IMR-90 (cell line): ENCODE results near the gene KRTAP10-9. TPM values are rescaled to one million over a fixed set of nuclear protein-coding genes. Genes with fewer than 3 reads are reported as not detected.

Experiments used
- ATAC-seq: fragments of 200-7000 bp; cut with Tn5 transposase; 2 replicates; pipeline ENCODE4 v1.9.1; 2020; ENCODE audit warnings: low read depth, mild to moderate bottlenecking, moderate library complexity
- BruUV-seq: library from RNA; stranded (reverse); fragments of 400-500 nt; replicated peaks from 2 replicates; lab custom pipeline; 2021; lab: Mats Ljungman, UMichigan
- CTCF ChIA-PET: fragments of 300-600 bp; formaldehyde crosslinking; extraction: SDS; loops from one replicate; lab custom pipeline; 2021; ENCODE audit warnings: antibody characterized with exemption; lab: Yijun Ruan, JAX
- POLR2A ChIA-PET: fragments of 300-600 bp; sonication (Branson Sonifier 250); formaldehyde crosslinking; loops from one replicate; lab custom pipeline; 2022; ENCODE audit warnings: antibody characterized with exemption; ENCODE audit not compliant: unreplicated experiment; lab: Charles Lee
- DNase-seq: peaks from one replicate; pipeline ENCODE4 v3.0.0; 2013
- H2AFZ ChIP-seq: replicated peaks from 2 replicates; pipeline ENCODE3; 2013; ENCODE audit warnings: low read length, mild to moderate bottlenecking; ENCODE audit not compliant: poor library complexity
- H2AK5ac ChIP-seq: 2 replicates; pipeline ENCODE4 v1.6.1; 2013; ENCODE audit warnings: low read depth, low read length, inconsistent platforms
- H2AK9ac ChIP-seq: replicated peaks from 2 replicates; pipeline ENCODE3; 2013; ENCODE audit warnings: mild to moderate bottlenecking, low read depth, low read length, moderate library complexity; ENCODE audit not compliant: poor library complexity
- H2BK120ac ChIP-seq: 2 replicates; pipeline ENCODE4 v1.6.1; 2013; ENCODE audit warnings: low read depth, low read length, inconsistent platforms
- H2BK15ac ChIP-seq: 3 replicates; pipeline ENCODE4 v1.6.1; 2013; ENCODE audit warnings: low read depth, low read length, inconsistent platforms
- H2BK20ac ChIP-seq: 2 replicates; pipeline ENCODE4 v1.6.1; 2013; ENCODE audit warnings: low read depth, mild to moderate bottlenecking, inconsistent platforms, low read length, moderate library complexity
- H2BK5ac ChIP-seq: 2 replicates; pipeline ENCODE4 v1.6.1; 2013; ENCODE audit warnings: mild to moderate bottlenecking, low read depth, low read length, inconsistent platforms; ENCODE audit not compliant: poor library complexity, severe bottlenecking
- H3K14ac ChIP-seq: replicated peaks from 2 replicates; pipeline ENCODE4 v1.6.1; 2013; ENCODE audit warnings: low read depth, low read length, inconsistent platforms
- H3K18ac ChIP-seq: 2 replicates; pipeline ENCODE4 v1.6.1; 2013; ENCODE audit warnings: low read depth, low read length, control low read depth
- H3K23ac ChIP-seq: 2 replicates; pipeline ENCODE4 v1.6.1; 2013; ENCODE audit warnings: low read depth, low read length, inconsistent platforms
- H3K27ac ChIP-seq: 2 replicates; pipeline ENCODE4 v1.5.1; 2013; ENCODE audit warnings: mild to moderate bottlenecking, control low read depth, low read length; ENCODE audit not compliant: insufficient read depth
- H3K27me3 ChIP-seq: 2 replicates; pipeline ENCODE4 v1.6.1; 2013; ENCODE audit warnings: low read length; ENCODE audit not compliant: control insufficient read depth, insufficient read depth
- H3K36me3 ChIP-seq: 2 replicates; pipeline ENCODE4 v1.6.1; 2013; ENCODE audit warnings: low read length, mixed read lengths; ENCODE audit not compliant: control insufficient read depth, insufficient read depth
- H3K4ac ChIP-seq: 2 replicates; pipeline ENCODE4 v1.6.1; 2013; ENCODE audit warnings: low read depth, low read length, inconsistent platforms
- H3K4me1 ChIP-seq: 2 replicates; pipeline ENCODE4 v1.6.1; 2013; ENCODE audit warnings: low read length, mixed read lengths; ENCODE audit not compliant: control insufficient read depth, insufficient read depth
- H3K4me2 ChIP-seq: 2 replicates; pipeline ENCODE4 v1.6.1; 2013; ENCODE audit warnings: low read depth, mild to moderate bottlenecking, control low read depth, low read length, moderate library complexity
- H3K4me3 ChIP-seq: 2 replicates; pipeline ENCODE4 v1.5.1; 2013; ENCODE audit warnings: low read depth, mild to moderate bottlenecking, control low read depth, low read length, moderate library complexity; ENCODE audit not compliant: insufficient read depth
- H3K56ac ChIP-seq: 2 replicates; pipeline ENCODE4 v1.6.1; 2013; ENCODE audit warnings: low read length, inconsistent platforms; ENCODE audit not compliant: insufficient read depth; ENCODE audit errors: extremely low read depth
- H3K79me1 ChIP-seq, 2 experiments: 2 replicates each; pipeline ENCODE4 v1.6.1; 2013; ENCODE audit warnings: low read length in 2 of 2, inconsistent platforms in 1 of 2, low read depth in 1 of 2
- H3K9ac ChIP-seq: 2 replicates; pipeline ENCODE4 v1.6.1; 2013; ENCODE audit warnings: low read depth, low read length, control low read depth
- H3K9me1 ChIP-seq: 2 replicates; pipeline ENCODE4 v1.6.1; 2013; ENCODE audit warnings: low read length, inconsistent platforms; ENCODE audit not compliant: insufficient read depth
- H3K9me3 ChIP-seq: 2 replicates; pipeline ENCODE4 v1.6.1; 2013; ENCODE audit warnings: low read length; ENCODE audit not compliant: control insufficient read depth, insufficient read depth
- H4K20me1 ChIP-seq: 2 replicates; pipeline ENCODE4 v1.6.1; 2013; ENCODE audit warnings: low read length, inconsistent platforms; ENCODE audit not compliant: insufficient read depth
- H4K5ac ChIP-seq: 2 replicates; pipeline ENCODE4 v1.6.1; 2013; ENCODE audit warnings: mild to moderate bottlenecking, low read depth, low read length, control low read depth
- H4K8ac ChIP-seq, 2 experiments: 2 replicates each; pipeline ENCODE4 v1.6.1; 2013; ENCODE audit warnings: low read depth in 2 of 2, low read length in 2 of 2, control low read depth in 1 of 2, inconsistent platforms in 1 of 2
- H4K91ac ChIP-seq: 2 replicates; pipeline ENCODE4 v1.6.1; 2013; ENCODE audit warnings: low read depth, low read length, inconsistent platforms; ENCODE audit not compliant: insufficient read depth
- BHLHE40 ChIP-seq: fragments of 150-350 bp; IDR thresholded peaks from 2 replicates; pipeline ENCODE4 v1.6.1; 2016; ENCODE audit warnings: mild to moderate bottlenecking, low read depth, low read length
- SMC3 ChIP-seq: fragments of 150-350 bp; IDR thresholded peaks from 2 replicates; pipeline ENCODE4 v1.6.1; 2016; ENCODE audit warnings: low read depth, mild to moderate bottlenecking, antibody characterized with exemption, low read length, moderate library complexity
- WGBS, 2 experiments: methylation state at CpG; one replicate each; pipeline versions ENCODE4 v1.1.5 to v1.1.7; 2013; ENCODE audit warnings: missing lambda C conversion rate in 2 of 2; ENCODE audit not compliant: insufficient read length in 1 of 2; ENCODE audit errors: extremely low coverage in 2 of 2; 5-methylcytosine and 5-hydroxymethylcytosine counted together
- dilution Hi-C: fragments of 300-500 bp; cut with HindIII; formaldehyde crosslinking; loops from one replicate; pipeline ENCODE4 v1.14.3; 2018; ENCODE audit warnings: low sequenced_read_pairs; ENCODE audit not compliant: unreplicated experiment
- in situ Hi-C: fragments of 300-500 bp; cut with MboI; formaldehyde crosslinking; loops from 3 replicates; pipeline ENCODE4 v1.14.3; 2019; ENCODE audit warnings: low sequenced_read_pairs, inconsistent platforms, mixed read lengths
- intact Hi-C: fragments of 100-400 bp; cut with micrococcal nuclease; formaldehyde crosslinking; loops from 2 replicates; pipeline ENCODE4 v1.10.0; 2022
- polyA plus RNA-seq, 3 experiments: library from polyadenylated mRNA; depleted of rRNA; stranded (reverse); fragments of >200 nt; gene quantifications; 2 replicates each; pipeline ENCODE4 v1.2.3, GENCODE V29; 2012; ENCODE audit warnings: low replicate concordance in 1 of 3
- total RNA-seq: library from RNA; depleted of rRNA; stranded (reverse); fragments of >200 nt; gene quantifications from 2 replicates; pipeline ENCODE4 v1.2.3, GENCODE V29; 2012

The KRTAP10-9 gene
- total and polyA plus RNA-seq, 2 of the 4 experiments (the other 2 are of a cell fraction), result not detected

DNA sequence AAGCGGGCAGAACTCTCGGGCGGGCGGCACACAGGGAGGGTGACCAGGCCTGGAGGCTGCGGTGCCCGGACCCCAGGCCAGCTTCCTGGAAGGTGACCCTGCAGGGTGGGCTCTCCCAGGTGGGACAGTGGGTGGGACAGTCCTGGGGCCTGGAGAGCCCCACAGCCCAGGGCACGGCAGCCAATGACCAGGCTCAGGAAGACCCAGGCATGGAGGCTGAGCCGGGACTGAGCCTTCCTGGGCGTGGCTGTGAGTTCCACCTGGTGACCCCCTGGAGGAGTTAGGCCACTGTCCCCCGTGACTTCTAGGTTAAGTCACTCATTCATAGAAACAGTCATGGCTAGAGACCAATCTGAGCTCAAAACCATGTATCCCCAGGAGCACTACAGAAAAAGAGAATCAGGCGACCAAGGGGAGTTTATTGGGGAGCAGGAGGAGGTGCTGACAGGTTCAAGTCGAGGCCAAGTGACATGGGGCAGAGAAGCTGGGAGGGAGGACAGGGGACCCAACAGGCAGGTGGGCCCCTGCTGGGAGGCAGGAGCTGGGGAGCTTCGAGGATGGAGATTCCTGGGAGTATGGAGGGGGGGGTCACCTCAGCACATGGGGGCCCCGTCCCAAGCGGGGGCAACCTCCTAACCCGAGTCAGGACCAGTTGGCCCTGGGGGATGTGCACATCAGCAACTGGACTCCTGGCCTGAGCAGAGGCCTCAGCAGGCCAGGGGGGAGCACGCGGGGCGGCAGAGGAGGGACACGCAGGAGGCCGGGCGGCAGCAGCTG is 47.6 kb upstream of the KRTAP10-9 start:
- H3K4me2 ChIP-seq, result no peak overlapping the region
- H3K14ac ChIP-seq, result no peak overlapping the region
- no peaks in the 10 kb centered on the region for H4K20me1 ChIP-seq
- H3K36me3 ChIP-seq, result no peaks in the 10 kb centered on the region
- dilution Hi-C loops, result no loop called here
- H3K18ac ChIP-seq, result no peak overlapping the region
- H3K4me3 ChIP-seq, result no peak overlapping the region
- CTCF ChIA-PET, result no interaction called here
- H2BK5ac ChIP-seq, result no peak overlapping the region
- H3K27me3 ChIP-seq, result no peaks in the 10 kb centered on the region; the same call in 1 of the 2 replicates
- TF ChIP-seq SMC3 (no peak), BHLHE40 (no peak)
- no peak overlapping the region for H3K23ac ChIP-seq
- BruUV-seq, result no TSS peak
- H2AK9ac ChIP-seq, result no peak overlapping the region
- H4K91ac ChIP-seq, result no peak overlapping the region
- ATAC-seq (no peak), DNase-seq (no peak)
- H3K79me1 ChIP-seq, result no peaks in the 10 kb centered on the region
- no peak overlapping the region for H4K5ac ChIP-seq
- no peak overlapping the region for H3K27ac ChIP-seq
- no peaks in the 10 kb centered on the region for H3K4me1 ChIP-seq
- 20% methylated on average over 1 of the region's 22 CpGs; no CpG with 5 or more reads in 1 of the 2 experiments for WGBS, 2 experiments
- no peak overlapping the region for H2BK120ac ChIP-seq
- no peak overlapping the region for H2BK15ac ChIP-seq
- no peak overlapping the region for H2AK5ac ChIP-seq
- H4K8ac ChIP-seq, result no peak overlapping the region
- peaks cover 11% of the 10 kb centered on the region for H3K9me3 ChIP-seq
- intact Hi-C loops, result no loop called here
- H3K9me1 ChIP-seq, result no peaks in the 10 kb centered on the region
- no peak overlapping the region for H3K4ac ChIP-seq
- no peak overlapping the region for H3K56ac ChIP-seq
- H3K9ac ChIP-seq, result no peak overlapping the region
- H2AFZ ChIP-seq, result no peak overlapping the region
- no peak overlapping the region for H2BK20ac ChIP-seq
- POLR2A ChIA-PET, result no interaction called here
- in situ Hi-C loops, result no loop called here
